Karpas-422 (cell line): ENCODE results near the gene KCNJ12. TPM values are rescaled to one million over a fixed set of nuclear protein-coding genes. Genes with fewer than 3 reads are reported as not detected.

Source experiments
- DNase-seq: peaks from one replicate; pipeline ENCODE4 v3.0.0-alpha.2; 2015
- H2AFZ ChIP-seq: fragments of 200-600 bp; sonication (generic); 2 replicates; pipeline ENCODE4 v1.6.1; 2014; ENCODE audit warnings: antibody characterized with exemption, low read length, mixed read lengths
- H3K27ac ChIP-seq: fragments of 200-600 bp; sonication (generic); 2 replicates; pipeline ENCODE4 v1.5.1; 2014; ENCODE audit warnings: mild to moderate bottlenecking, low read length, moderate library complexity
- H3K27me3 ChIP-seq: fragments of 200-600 bp; sonication (generic); 2 replicates; pipeline ENCODE4 v1.6.1; 2014; ENCODE audit warnings: low read length, mixed read lengths
- H3K36me3 ChIP-seq: fragments of 200-600 bp; sonication (generic); 2 replicates; pipeline ENCODE4 v1.6.1; 2014; ENCODE audit warnings: low read length, mixed read lengths; ENCODE audit not compliant: insufficient read depth
- H3K4me1 ChIP-seq: fragments of 200-600 bp; sonication (generic); 2 replicates; pipeline ENCODE4 v1.6.1; 2014; ENCODE audit warnings: mild to moderate bottlenecking, low read length, mixed read lengths
- H3K4me2 ChIP-seq: fragments of 200-600 bp; sonication (generic); 2 replicates; pipeline ENCODE4 v1.6.1; 2014; ENCODE audit warnings: low read length, low read depth, mild to moderate bottlenecking; ENCODE audit not compliant: poor library complexity, severe bottlenecking
- H3K4me3 ChIP-seq: fragments of 200-600 bp; sonication (generic); 2 replicates; pipeline ENCODE4 v1.5.1; 2014; ENCODE audit warnings: mild to moderate bottlenecking, antibody characterized with exemption, low read length, mixed read lengths
- H3K79me2 ChIP-seq: fragments of 200-600 bp; sonication (generic); 2 replicates; pipeline ENCODE4 v1.6.1; 2014; ENCODE audit warnings: mild to moderate bottlenecking, low read length, mixed read lengths
- H3K9ac ChIP-seq: fragments of 200-600 bp; sonication (generic); 2 replicates; pipeline ENCODE4 v1.6.0; 2014; ENCODE audit warnings: low read length
- H3K9me2 ChIP-seq: fragments of 200-600 bp; sonication (generic), shearing (Covaris generic); replicated peaks from 2 replicates; pipeline ENCODE4 v1.6.0; 2014; ENCODE audit warnings: mild to moderate bottlenecking, low read length, moderate library complexity; ENCODE audit not compliant: insufficient read depth
- H3K9me3 ChIP-seq: fragments of 300-700, 200-600 bp; sonication (generic); 2 replicates; pipeline ENCODE4 v1.6.1; 2014; ENCODE audit warnings: low read length, mixed read lengths
- H4K20me1 ChIP-seq: fragments of 200-600 bp; sonication (generic); 2 replicates; pipeline ENCODE4 v1.6.1; 2014; ENCODE audit warnings: mild to moderate bottlenecking, antibody characterized with exemption, low read length, low read depth; ENCODE audit not compliant: insufficient read depth
- total RNA-seq: library from RNA; depleted of rRNA; stranded (reverse); fragments of >200 nt; shearing (Covaris generic); gene quantifications from 2 replicates; pipeline ENCODE4 v1.2.3, GENCODE V29; 2014; ENCODE audit warnings: low replicate concordance

Gene KCNJ12
- total RNA-seq, 1 experiment from 2014 or later = 0.22 TPM

- Histone ChIP-seq H4K20me1 (no peaks in the 10 kb centered on the region), H3K4me1 (peaks cover 60% of the 10 kb centered on the region), H3K4me2 (peak overlapping the region; percentile 83), H3K79me2 (no peaks in the 10 kb centered on the region), H3K9ac (peak overlapping the region; percentile 82), H3K9me2 (no peaks in the 10 kb centered on the region), H3K4me3 (no peak overlapping the region), H3K36me3 (no peaks in the 10 kb centered on the region), H2AFZ (no peak overlapping the region), H3K27ac (peak overlapping the region; percentile 98), H3K27me3 (no peaks in the 10 kb centered on the region), H3K9me3 (no peaks in the 10 kb centered on the region)
- no peak for DNase-seq
Observed at GRCh38 chr17:21375162-21375560, 996 bp upstream of the KCNJ12 start.

- Histone ChIP-seq H3K36me3 (no peaks in the 10 kb centered on the region), H2AFZ (no peak overlapping the region), H3K4me3 (no peak overlapping the region), H3K9ac (peak overlapping the region; percentile 82; the same call in 1 of the 2 replicates), H3K9me2 (no peaks in the 10 kb centered on the region), H3K27ac (peak overlapping the region; percentile 98; the same call in 1 of the 2 replicates), H3K4me1 (peaks cover 59% of the 10 kb centered on the region), H3K79me2 (no peaks in the 10 kb centered on the region), H3K4me2 (peak overlapping the region; percentile 83), H4K20me1 (no peaks in the 10 kb centered on the region), H3K27me3 (no peaks in the 10 kb centered on the region), H3K9me3 (no peaks in the 10 kb centered on the region)
- DNase-seq = no peak
Observed at GRCh38 chr17:21375757-21376080, 438 bp upstream of the KCNJ12 start.

- peaks cover 49% of the 10 kb centered on the region for H3K4me1 ChIP-seq
- no peak overlapping the region for H3K9ac ChIP-seq
- no peak for DNase-seq
- no peak overlapping the region for H3K27ac ChIP-seq
- no peak overlapping the region for H3K4me3 ChIP-seq
- no peaks in the 10 kb centered on the region for H3K27me3 ChIP-seq
- H3K36me3 ChIP-seq = no peaks in the 10 kb centered on the region
- no peak overlapping the region for H3K4me2 ChIP-seq
- no peak overlapping the region for H2AFZ ChIP-seq
- H4K20me1 ChIP-seq = no peaks in the 10 kb centered on the region
- H3K9me3 ChIP-seq = no peaks in the 10 kb centered on the region
- H3K9me2 ChIP-seq = no peaks in the 10 kb centered on the region
- H3K79me2 ChIP-seq = no peaks in the 10 kb centered on the region
Observed at GRCh38 chr17:21376759-21377690, 868 bp downstream of the KCNJ12 start.

- Histone ChIP-seq H3K9me2 (no peaks in the 10 kb centered on the region), H3K36me3 (no peaks in the 10 kb centered on the region), H2AFZ (no peak overlapping the region), H3K4me3 (no peak overlapping the region), H3K9ac (no peak overlapping the region), H3K27me3 (no peaks in the 10 kb centered on the region), H3K27ac (no peak overlapping the region), H3K9me3 (no peaks in the 10 kb centered on the region), H3K79me2 (no peaks in the 10 kb centered on the region), H3K4me2 (no peak overlapping the region), H4K20me1 (0 out of 2 replicates have a peak, but pooled peaks cover 4% of the 10 kb centered on the region), H3K4me1 (peaks cover 49% of the 10 kb centered on the region)
- no peak for DNase-seq
Observed at GRCh38 chr17:21377705-21378396, 1.7 kb downstream of the KCNJ12 start.

GRCh38 chr17:21378553-21378952 is 2.4 kb downstream of the KCNJ12 start:
- H3K4me2 ChIP-seq = no peak overlapping the region
- no peak for DNase-seq
- H3K27me3 ChIP-seq = no peaks in the 10 kb centered on the region
- H3K4me3 ChIP-seq = no peak overlapping the region
- H3K9me2 ChIP-seq = no peaks in the 10 kb centered on the region
- no peak overlapping the region for H2AFZ ChIP-seq
- H3K4me1 ChIP-seq = peaks cover 42% of the 10 kb centered on the region
- H3K27ac ChIP-seq = no peak overlapping the region
- no peaks in the 10 kb centered on the region for H3K9me3 ChIP-seq
- no peaks in the 10 kb centered on the region for H3K36me3 ChIP-seq
- H3K9ac ChIP-seq = no peak overlapping the region
- H4K20me1 ChIP-seq = 0 out of 2 replicates have a peak, but pooled peaks cover 7% of the 10 kb centered on the region
- no peaks in the 10 kb centered on the region for H3K79me2 ChIP-seq

GRCh38 chr17:21379080-21379711 is 3.0 kb downstream of the KCNJ12 start:
- Histone ChIP-seq H2AFZ (no peak overlapping the region), H3K9me3 (no peaks in the 10 kb centered on the region), H3K9ac (no peak overlapping the region), H3K4me3 (no peak overlapping the region), H3K9me2 (no peaks in the 10 kb centered on the region), H3K27me3 (no peaks in the 10 kb centered on the region), H3K27ac (no peak overlapping the region), H3K79me2 (no peaks in the 10 kb centered on the region), H3K4me2 (no peak overlapping the region), H3K4me1 (peaks cover 36% of the 10 kb centered on the region), H3K36me3 (no peaks in the 10 kb centered on the region), H4K20me1 (0 out of 2 replicates have a peak, but pooled peaks cover 7% of the 10 kb centered on the region)
- no peak for DNase-seq

GRCh38 chr17:21380659-21381058 is 4.5 kb downstream of the KCNJ12 start:
- H3K9me2 ChIP-seq = no peaks in the 10 kb centered on the region
- H4K20me1 ChIP-seq = 0 out of 2 replicates have a peak, but pooled peaks cover 7% of the 10 kb centered on the region
- no peak for DNase-seq
- H3K27me3 ChIP-seq = no peaks in the 10 kb centered on the region
- H3K4me2 ChIP-seq = no peak overlapping the region
- peaks cover 21% of the 10 kb centered on the region for H3K4me1 ChIP-seq
- no peak overlapping the region for H2AFZ ChIP-seq
- no peak overlapping the region for H3K9ac ChIP-seq
- no peak overlapping the region for H3K27ac ChIP-seq
- no peaks in the 10 kb centered on the region for H3K79me2 ChIP-seq
- no peak overlapping the region for H3K4me3 ChIP-seq
- H3K9me3 ChIP-seq = no peaks in the 10 kb centered on the region
- no peaks in the 10 kb centered on the region for H3K36me3 ChIP-seq
